ENCODE data around the gene CNN2.

GRCh38 chr19:1007399-1008251 lies 18.8 kb upstream of the CNN2 start:
- no peak for TF ChIP-seq CTCF (IDR thresholded peaks at IDR 0.05; ENCODE audit: borderline replicate concordance, extremely low read depth, low read length, poor library complexity, severe bottlenecking)
- TF ChIP-seq EZH2 (IDR thresholded peaks at IDR 0.05; ENCODE audit: borderline replicate concordance, low read depth, low read length, severe bottlenecking) = no peak

All from DND-41 (cell line).